HG03460 (cell line): ENCODE data around the gene DNAI7.

Source experiments
- ATAC-seq: cut with Tn5 transposase; IDR thresholded peaks from one replicate; pipeline ENCODE4 v1.9.1; 2021; ENCODE audit not compliant: unreplicated experiment

DNAI7 gene

DNA sequence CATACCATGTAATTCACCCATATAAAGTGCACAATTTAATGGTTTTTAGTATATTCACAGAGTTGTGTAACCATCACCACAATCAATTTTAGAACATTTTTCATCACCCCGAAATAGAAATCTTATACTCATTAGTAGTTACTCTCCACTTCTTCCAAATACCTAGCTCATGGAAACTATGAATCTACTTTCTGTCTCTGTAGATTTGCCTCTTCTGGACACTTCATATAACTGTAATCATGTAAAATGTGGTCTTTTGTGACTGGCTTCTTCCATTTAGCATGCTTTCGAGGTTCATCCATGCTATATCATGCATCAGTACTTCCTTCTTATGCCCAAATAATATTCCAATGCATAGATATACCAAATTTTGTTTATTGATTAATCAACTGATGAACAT lies 10.8 kb downstream of the DNAI7 start:
- ATAC-seq = no peak

DNA sequence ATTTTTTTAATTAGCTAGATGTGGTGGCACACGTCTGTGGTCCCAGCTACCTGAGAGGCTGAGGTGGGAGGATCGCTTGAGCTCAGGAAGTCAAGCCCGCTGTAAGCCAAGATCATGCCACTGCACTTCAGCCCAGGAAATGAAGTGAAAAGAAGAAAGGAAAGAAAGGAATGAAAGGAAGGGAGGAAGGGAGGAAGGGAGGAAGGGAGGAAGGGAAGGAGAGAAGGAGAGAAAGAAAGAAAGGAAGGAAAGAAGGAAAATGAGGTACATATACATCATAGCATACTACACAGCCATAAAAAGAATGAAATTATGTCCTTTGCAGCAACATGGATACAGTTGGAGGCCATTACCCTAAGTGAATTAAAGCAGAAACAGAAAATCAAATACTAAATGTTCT lies 12.2 kb downstream of the DNAI7 start:
- no peak for ATAC-seq

GRCh38 chr12:25162866-25163265 lies 32.1 kb downstream of the DNAI7 start:
- no peak for ATAC-seq

DNA sequence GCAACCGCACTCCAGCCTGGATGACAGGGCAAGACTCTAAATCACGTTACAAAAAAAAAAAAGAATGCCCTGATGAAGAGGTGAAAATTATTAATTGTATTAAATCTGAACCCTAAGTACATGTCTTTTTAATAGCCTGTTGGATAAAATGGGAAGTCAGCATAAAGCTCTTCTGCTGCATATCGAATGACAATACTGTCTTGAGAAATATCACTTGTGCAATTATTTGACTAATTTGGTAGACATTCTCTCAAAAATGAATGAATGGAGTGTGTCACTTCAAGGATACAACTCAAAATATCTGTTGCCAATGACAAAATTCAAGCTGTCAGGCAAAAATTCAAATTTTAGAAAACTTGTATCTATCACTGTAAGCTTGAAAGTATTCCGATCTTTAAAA lies 38.9 kb downstream of the DNAI7 start:
- ATAC-seq = no peak

DNA sequence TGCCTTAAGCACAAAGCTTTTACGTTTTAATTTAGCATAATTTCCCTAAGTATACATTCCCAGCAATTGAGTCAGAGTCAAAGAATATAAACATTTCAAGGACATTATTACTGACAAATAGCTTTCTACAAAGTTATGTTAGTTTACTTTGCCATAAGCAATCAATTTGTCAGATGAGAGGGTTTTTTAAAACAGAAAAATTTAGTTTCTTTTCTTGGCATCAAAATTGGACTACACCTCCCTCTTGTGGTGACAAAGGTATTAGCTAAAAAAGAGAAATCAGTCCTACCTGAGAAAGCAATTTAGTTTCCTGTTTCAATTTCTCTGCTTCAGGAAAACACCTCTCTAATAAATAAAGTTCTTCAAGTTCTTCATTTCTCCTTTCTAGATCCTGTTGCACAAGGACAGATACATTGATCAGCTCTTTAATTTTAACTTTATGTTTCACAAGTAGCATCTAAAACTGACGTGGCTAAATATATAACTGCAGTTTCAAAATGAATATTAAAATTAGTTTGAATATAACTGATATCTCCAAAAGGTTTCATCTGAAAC lies 39.9 kb downstream of the DNAI7 start:
- peak; percentile 41 for ATAC-seq

GRCh38 chr12:25152055-25152454 lies 42.9 kb downstream of the DNAI7 start:
- no peak for ATAC-seq

DNA sequence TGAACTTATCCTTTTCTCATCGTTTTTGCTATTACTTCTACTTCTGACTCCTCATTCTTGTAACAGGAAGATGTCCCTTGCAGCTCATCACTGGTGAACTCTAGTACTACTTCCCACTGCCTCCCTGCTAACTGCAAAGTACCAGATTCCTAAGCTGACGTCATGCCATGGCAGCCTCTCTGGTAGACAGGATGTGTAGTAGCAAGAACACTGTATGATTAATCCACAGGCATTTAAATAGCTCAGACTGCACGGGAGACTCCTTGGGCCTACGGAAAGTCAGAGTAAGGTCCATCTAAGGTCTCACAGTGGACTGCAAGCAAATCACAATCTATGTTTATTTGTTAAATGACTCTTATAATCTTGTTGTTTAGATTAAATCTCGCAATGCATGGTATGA lies 43.5 kb downstream of the DNAI7 start:
- no peak for ATAC-seq

DNA sequence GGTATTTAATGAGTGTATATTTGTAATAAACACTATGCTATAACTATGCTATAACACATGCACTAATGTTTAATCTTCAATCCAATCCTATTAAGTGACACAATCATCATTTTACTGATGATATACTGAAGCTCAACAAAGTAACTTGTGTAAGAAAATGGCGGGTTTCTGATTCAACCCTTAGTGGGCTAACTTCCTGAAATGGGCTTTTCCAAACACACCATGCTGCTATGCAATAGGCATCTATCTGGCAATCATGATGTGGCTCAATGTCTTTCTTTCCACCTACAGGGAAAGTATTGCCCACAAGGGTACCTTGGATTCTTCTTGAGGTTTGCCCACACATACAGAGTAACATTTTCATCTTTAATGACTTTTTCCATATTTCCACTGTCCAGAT lies 48.3 kb downstream of the DNAI7 start:
- no peak for ATAC-seq

DNA sequence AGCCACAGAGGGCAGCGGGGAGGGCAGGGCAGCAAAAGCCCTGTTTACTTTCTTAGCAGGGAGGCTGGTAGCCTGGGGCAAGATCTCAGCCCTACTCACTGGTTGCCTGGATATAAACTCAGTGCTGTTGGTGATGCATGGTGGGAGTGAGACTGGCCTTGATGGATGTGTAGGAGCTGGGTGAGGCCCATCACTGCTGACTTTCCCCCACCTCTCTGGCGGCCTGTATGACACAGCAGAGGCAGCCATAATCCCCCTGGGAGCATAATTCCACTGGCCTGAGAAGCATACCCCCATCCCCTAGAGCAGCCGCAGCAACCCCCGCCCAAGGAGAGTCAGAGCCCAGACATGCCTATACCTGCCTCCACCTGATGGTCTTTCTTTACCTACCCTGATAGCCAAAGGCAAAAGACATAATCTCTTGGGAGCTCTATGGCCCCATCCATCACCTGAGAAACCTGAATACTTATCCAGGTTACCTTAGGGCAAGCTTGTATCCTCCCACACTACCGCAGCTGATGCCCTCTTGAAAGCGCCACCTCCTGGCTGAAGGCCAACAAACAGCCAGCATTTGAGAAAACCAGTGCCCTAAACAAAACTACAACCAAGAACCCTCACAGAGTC lies 59.3 kb downstream of the DNAI7 start:
- no peak for ATAC-seq

- ATAC-seq = no peak
These were observed 63.7 kb downstream of the DNAI7 start for GRCh38 chr12:25131270-25131669.

- ATAC-seq = no peak
These were observed 64.2 kb downstream of the DNAI7 start for GRCh38 chr12:25130741-25131188.

- no peak for ATAC-seq
These were observed 68.2 kb downstream of the DNAI7 start for GRCh38 chr12:25126746-25127145.

GRCh38 chr12:25126101-25126500 lies 68.9 kb downstream of the DNAI7 start:
- ATAC-seq = no peak

- ATAC-seq = no peak
These were observed 70.5 kb downstream of the DNAI7 start for GRCh38 chr12:25124493-25124892.

- ATAC-seq = no peak
These were observed 71.8 kb downstream of the DNAI7 start for GRCh38 chr12:25123126-25123525.

DNA sequence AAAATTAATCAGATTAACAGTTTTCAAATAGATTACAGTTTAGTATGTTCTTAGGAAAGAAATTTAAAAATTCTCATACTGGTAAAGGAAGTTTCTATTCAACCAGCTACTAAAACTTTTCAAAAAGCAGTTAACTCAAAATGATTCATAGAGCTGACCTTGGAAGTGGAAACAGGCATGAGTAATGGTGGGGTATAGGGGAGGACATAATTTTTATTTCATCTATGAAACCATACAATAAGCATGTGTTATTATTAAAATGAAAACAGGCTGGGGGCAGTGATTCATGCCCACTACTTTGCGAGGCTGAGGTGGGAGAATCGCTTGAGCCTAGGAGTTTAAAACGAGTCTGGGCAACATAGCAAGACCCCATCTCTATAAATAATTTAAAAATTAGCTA lies 73.0 kb downstream of the DNAI7 start:
- no peak for ATAC-seq

- ATAC-seq = no peak
These were observed 73.8 kb downstream of the DNAI7 start for GRCh38 chr12:25121110-25121509.

DNA sequence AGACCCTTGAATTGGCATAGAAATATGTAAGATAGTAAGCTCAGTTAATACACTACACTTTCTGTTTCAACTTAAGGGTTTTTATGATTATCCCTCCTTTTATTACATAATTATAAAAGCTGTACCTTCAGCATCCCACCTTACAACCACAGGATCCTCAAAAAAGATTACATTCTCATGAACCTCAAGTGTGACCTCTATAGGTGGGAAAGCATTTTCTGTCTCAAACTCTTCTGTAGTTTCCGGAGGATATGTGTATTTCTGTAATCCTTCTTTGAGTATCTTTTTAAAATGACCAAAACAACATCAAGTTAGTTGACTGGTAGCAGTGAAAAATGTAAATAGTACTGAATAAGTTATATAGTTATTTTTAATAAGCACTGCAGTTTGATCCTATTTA lies 75.9 kb downstream of the DNAI7 start:
- ATAC-seq = no peak

GRCh38 chr12:25115677-25116076 lies 79.3 kb downstream of the DNAI7 start:
- no peak for ATAC-seq

- no peak for ATAC-seq
These were observed 81.3 kb downstream of the DNAI7 start for GRCh38 chr12:25113651-25114050.

- ATAC-seq = no peak
These were observed 84.7 kb downstream of the DNAI7 start for GRCh38 chr12:25110260-25110659.

GRCh38 chr12:25107920-25108319 lies 87.0 kb downstream of the DNAI7 start:
- ATAC-seq = peak; percentile 94

- ATAC-seq = no peak
These were observed 88.1 kb downstream of the DNAI7 start for GRCh38 chr12:25106818-25107217.
